ENCODE results near the gene SLC24A3. TPM values are rescaled to one million over a fixed set of nuclear protein-coding genes. Genes with fewer than 3 reads are reported as not detected.

The SLC24A3 gene
- total and polyA plus RNA-seq, 11 donors: 0.26 to 3.9 (median 0.77) TPM

GRCh38 chr20:19302714-19303113 lies 90.3 kb downstream of the SLC24A3 start:
- Histone ChIP-seq H3K9me3 (peaks cover 0 to 6% (median 0%) of the 10 kb centered on the region in 12 donors), H3K4me1 (peaks cover 0 to 9% (median 0%) of the 10 kb centered on the region in 12 donors), H3K27ac (no peak overlapping the region), H3K4me3 (no peak overlapping the region), H3K36me3 (no peaks in the 10 kb centered on the region), H3K27me3 (no peaks in the 10 kb centered on the region)
- 81 to 86% (median 83%) methylated on average over 3 of the region's 3 CpGs for WGBS, 4 donors
- no peak for DNase-seq
- intact Hi-C loops (cut with DNase I): no loop called here
- TF ChIP-seq POLR2A (IDR thresholded peaks at IDR 0.05) (no peak), CTCF (IDR thresholded peaks at IDR 0.05) (no peak)
- ATAC-seq: no peak

- Histone ChIP-seq H3K4me1 (no peaks in the 10 kb centered on the region), H3K27ac (no peak overlapping the region), H3K4me3 (no peak overlapping the region), H3K9me3 (peaks cover 0 to 6% (median 0%) of the 10 kb centered on the region in 12 donors), H3K36me3 (no peaks in the 10 kb centered on the region), H3K27me3 (no peaks in the 10 kb centered on the region)
- DNase-seq (no peak), ATAC-seq (no peak)
- intact Hi-C loops (cut with DNase I): no loop called here
- 71 to 77% (median 71%) methylated on average over 5 of the region's 5 CpGs for WGBS, 4 donors
- TF ChIP-seq POLR2A (IDR thresholded peaks at IDR 0.05) (no peak), CTCF (IDR thresholded peaks at IDR 0.05) (no peak)
Measured at GRCh38 chr20:19304389-19304788, 91.9 kb downstream of the SLC24A3 start.

GRCh38 chr20:19304886-19305415 lies 92.5 kb downstream of the SLC24A3 start:
- TF ChIP-seq POLR2A (IDR thresholded peaks at IDR 0.05) (no peak), CTCF (IDR thresholded peaks at IDR 0.05) (no peak)

GRCh38 chr20:19308146-19308545 lies 95.7 kb downstream of the SLC24A3 start:
- H3K4me3 ChIP-seq: no peak overlapping the region
- no peaks in the 10 kb centered on the region for H3K4me1 ChIP-seq
- TF ChIP-seq POLR2A (IDR thresholded peaks at IDR 0.05): no peak
- no peak for TF ChIP-seq CTCF (IDR thresholded peaks at IDR 0.05)
- no peaks in the 10 kb centered on the region for H3K36me3 ChIP-seq
- ATAC-seq (no peak), DNase-seq (no peak)
- intact Hi-C loops (cut with DNase I): no loop called here
- WGBS, 4 donors: 68 to 95% (median 79%) methylated on average over 3 of the region's 3 CpGs
- peak overlapping the region in 1 of 12 donors; percentile 17 for H3K27ac ChIP-seq
- H3K27me3 ChIP-seq: no peaks in the 10 kb centered on the region
- no peaks in the 10 kb centered on the region for H3K9me3 ChIP-seq

More at GRCh38 chr20:19304886-19305415, 92.5 kb downstream of the SLC24A3 start:
- DNase-seq: peak in 3 of 5 donors; percentile 27 to 56 (median 28)
- H3K4me1 ChIP-seq: no peaks in the 10 kb centered on the region
- no peaks in the 10 kb centered on the region for H3K36me3 ChIP-seq
- 60 to 68% (median 64%) methylated on average over 3 of the region's 3 CpGs for WGBS, 4 donors
- no peak overlapping the region for H3K4me3 ChIP-seq
- H3K27ac ChIP-seq: no peak overlapping the region
- intact Hi-C loops (cut with DNase I): no loop called here
- H3K27me3 ChIP-seq: no peaks in the 10 kb centered on the region
- peaks cover 0 to 6% (median 0%) of the 10 kb centered on the region in 12 donors for H3K9me3 ChIP-seq
- peak in 2 of 4 donors; percentile 20 to 39 for ATAC-seq

Measured in heart left ventricle (tissue), 16 donors.